Measurements from ENCODE around the gene MAPK1.

Gene MAPK1

DNA sequence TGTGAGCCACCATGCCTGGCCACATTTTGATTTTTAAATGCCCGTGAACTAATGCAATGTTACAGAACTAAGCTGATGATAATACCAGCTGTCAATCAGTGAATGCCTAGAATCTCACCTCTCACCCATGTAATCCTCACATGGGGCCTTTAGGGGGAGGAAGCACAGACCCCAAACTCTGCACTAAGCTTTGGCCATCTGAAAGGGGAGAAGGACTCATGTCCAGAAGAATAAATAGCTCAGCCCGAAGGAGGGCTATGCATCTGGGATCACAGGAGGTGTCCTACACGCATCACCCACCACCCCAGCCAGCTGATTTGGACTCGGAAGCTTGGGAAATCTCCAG lies 95.8 kb downstream of the MAPK1 start:
- TF ChIP-seq, protein P1, sequence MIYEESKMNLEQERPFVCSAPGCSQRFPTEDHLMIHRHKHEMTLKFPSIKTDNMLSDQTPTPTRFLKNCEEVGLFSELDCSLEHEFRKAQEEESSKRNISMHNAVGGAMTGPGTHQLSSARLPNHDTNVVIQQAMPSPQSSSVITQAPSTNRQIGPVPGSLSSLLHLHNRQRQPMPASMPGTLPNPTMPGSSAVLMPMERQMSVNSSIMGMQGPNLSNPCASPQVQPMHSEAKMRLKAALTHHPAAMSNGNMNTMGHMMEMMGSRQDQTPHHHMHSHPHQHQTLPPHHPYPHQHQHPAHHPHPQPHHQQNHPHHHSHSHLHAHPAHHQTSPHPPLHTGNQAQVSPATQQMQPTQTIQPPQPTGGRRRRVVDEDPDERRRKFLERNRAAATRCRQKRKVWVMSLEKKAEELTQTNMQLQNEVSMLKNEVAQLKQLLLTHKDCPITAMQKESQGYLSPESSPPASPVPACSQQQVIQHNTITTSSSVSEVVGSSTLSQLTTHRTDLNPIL (CRISPR knock-in tag; IDR thresholded peaks at IDR 0.05; ENCODE audit: low read depth): no peak
- TF ChIP-seq ISL1 (CRISPR knock-in tag; IDR thresholded peaks at IDR 0.05) (no peak), ZNF8 (CRISPR knock-in tag; IDR thresholded peaks at IDR 0.05) (no peak), ARNTL (CRISPR knock-in tag; IDR thresholded peaks at IDR 0.05; ENCODE audit: borderline replicate concordance, low read depth) (no peak), BACH2 (CRISPR knock-in tag; IDR thresholded peaks at IDR 0.05; ENCODE audit: borderline replicate concordance) (no peak), CSDC2 (CRISPR knock-in tag; IDR thresholded peaks at IDR 0.05) (no peak), TCF4 (CRISPR knock-in tag; IDR thresholded peaks at IDR 0.05; ENCODE audit: borderline replicate concordance) (no peak), ESRRG (CRISPR knock-in tag; IDR thresholded peaks at IDR 0.05) (no peak), PPARA (CRISPR knock-in tag; IDR thresholded peaks at IDR 0.05; ENCODE audit: borderline replicate concordance) (no peak), GLIS3 (CRISPR knock-in tag; IDR thresholded peaks at IDR 0.05) (no peak), ZC3H10 (CRISPR knock-in tag; IDR thresholded peaks at IDR 0.05) (no peak), OSR1 (CRISPR knock-in tag; IDR thresholded peaks at IDR 0.05) (no peak)
- TF ChIP-seq, protein P2, sequence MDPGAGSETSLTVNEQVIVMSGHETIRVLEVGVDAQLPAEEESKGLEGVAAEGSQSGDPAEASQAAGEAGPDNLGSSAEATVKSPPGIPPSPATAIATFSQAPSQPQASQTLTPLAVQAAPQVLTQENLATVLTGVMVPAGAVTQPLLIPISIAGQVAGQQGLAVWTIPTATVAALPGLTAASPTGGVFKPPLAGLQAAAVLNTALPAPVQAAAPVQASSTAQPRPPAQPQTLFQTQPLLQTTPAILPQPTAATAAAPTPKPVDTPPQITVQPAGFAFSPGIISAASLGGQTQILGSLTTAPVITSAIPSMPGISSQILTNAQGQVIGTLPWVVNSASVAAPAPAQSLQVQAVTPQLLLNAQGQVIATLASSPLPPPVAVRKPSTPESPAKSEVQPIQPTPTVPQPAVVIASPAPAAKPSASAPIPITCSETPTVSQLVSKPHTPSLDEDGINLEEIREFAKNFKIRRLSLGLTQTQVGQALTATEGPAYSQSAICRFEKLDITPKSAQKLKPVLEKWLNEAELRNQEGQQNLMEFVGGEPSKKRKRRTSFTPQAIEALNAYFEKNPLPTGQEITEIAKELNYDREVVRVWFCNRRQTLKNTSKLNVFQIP (CRISPR knock-in tag; IDR thresholded peaks at IDR 0.05; ENCODE audit: borderline replicate concordance, low read depth): no peak
- no peak for ATAC-seq

DNA sequence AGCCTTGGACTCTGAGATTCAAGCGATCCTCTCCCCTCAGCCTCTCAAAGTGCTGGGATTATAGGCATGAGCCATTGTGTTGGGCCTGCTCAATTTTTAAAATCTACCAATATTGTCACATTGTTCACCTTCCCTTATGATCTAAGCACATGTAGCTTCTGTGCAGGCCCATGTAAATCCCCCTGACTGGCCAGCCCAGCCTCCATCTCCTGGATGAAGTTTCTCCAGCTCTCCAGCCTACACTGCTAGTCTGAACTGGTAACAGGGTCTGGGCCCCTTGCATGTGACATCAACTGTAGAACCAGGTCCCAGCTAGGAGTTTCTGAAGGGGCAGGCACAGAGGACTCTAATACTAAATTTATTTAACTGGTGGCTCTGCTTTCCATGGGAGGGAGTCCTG lies 99.0 kb downstream of the MAPK1 start:
- TF ChIP-seq ZNF565 (CRISPR knock-in tag; conservative IDR thresholded peaks at IDR 0.05; ENCODE audit: low read depth) (no peak), ZFP3 (CRISPR knock-in tag; IDR thresholded peaks at IDR 0.05) (no peak)
- ATAC-seq: no peak

DNA sequence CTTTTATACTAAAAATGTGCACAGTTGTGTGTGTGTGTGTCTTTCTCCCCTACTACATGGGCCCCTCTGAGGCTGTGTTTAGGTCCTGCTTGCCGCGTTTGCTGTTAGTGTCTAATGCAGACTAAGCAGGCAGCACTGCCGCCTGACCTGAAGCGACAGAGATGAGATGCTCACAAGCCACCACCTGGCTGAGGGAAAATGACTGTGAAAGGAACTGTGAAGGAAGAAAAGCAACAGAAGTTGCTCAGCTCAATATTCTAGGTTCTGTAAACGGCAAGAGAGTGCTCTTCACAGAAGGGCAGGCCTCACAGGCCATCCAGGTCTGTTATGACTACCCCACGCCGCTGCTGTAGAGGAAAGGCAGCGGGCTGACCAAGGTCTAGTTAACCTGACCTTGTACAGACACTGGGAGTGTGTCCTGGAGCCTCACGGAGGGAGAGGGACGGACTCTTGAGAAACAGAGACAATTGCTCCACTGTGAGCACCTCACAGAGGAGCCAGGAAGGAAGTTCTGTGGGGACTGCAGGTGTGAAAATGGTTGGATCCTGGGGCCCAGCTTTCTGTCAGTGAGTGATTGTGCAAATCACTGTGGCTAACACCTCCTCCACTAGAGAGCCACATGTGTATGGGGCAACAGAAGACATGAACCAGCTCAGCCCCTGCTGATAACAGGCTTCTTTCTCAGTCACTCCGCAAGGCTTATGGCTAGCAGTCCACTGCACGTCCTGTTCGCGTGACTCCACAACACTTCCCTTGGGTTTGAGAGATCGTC lies 100.6 kb downstream of the MAPK1 start:
- TF ChIP-seq, protein P1 (CRISPR knock-in tag; IDR thresholded peaks at IDR 0.05; ENCODE audit: low read depth): no peak
- no peak for TF ChIP-seq ISL1 (CRISPR knock-in tag; IDR thresholded peaks at IDR 0.05)
- TF ChIP-seq, protein P3, sequence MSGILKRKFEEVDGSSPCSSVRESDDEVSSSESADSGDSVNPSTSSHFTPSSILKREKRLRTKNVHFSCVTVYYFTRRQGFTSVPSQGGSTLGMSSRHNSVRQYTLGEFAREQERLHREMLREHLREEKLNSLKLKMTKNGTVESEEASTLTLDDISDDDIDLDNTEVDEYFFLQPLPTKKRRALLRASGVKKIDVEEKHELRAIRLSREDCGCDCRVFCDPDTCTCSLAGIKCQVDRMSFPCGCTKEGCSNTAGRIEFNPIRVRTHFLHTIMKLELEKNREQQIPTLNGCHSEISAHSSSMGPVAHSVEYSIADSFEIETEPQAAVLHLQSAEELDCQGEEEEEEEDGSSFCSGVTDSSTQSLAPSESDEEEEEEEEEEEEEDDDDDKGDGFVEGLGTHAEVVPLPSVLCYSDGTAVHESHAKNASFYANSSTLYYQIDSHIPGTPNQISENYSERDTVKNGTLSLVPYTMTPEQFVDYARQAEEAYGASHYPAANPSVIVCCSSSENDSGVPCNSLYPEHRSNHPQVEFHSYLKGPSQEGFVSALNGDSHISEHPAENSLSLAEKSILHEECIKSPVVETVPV (CRISPR knock-in tag; IDR thresholded peaks at IDR 0.05): no peak
- no peak for TF ChIP-seq ESRRG (CRISPR knock-in tag; IDR thresholded peaks at IDR 0.05)
- no peak for ATAC-seq

DNA sequence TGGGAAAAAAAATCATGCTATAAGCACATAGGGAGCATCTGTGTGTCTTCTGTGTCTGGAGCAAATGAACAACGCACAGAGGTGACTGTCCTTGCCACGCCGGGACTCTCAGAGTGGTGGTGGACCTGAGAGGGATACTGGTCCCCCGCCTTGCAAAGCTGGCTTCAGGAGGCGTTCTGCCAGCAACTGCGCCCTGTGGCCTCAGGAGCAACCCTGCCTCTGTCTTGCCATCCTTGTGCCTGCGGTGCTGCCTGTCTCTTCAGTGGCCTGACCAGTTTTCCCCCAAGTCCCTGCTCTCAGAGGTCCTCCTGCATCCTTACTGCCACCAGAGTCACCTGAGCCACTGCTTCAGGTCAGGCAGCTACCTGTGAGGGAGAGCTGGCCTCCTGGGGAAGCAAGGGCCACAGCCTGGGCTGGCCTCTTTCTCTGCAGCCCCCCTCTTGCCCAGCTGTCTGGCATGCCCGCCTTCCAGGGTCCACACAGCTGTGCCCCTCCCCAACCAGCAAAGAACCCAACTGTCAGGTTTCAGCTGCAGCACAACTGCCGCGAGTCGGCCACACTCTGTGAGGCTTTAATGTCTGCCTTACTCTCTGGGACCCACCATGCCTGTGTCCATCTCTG lies 101.4 kb downstream of the MAPK1 start:
- ATAC-seq: no peak
- TF ChIP-seq ZC3H10 (CRISPR knock-in tag; IDR thresholded peaks at IDR 0.05): no peak
- TF ChIP-seq ZNF70 (CRISPR knock-in tag; IDR thresholded peaks at IDR 0.05): no peak
- no peak for TF ChIP-seq CSDC2 (CRISPR knock-in tag; IDR thresholded peaks at IDR 0.05)
- no peak for TF ChIP-seq ZFP30 (CRISPR knock-in tag; IDR thresholded peaks at IDR 0.05)
- TF ChIP-seq BACH2 (CRISPR knock-in tag; IDR thresholded peaks at IDR 0.05; ENCODE audit: borderline replicate concordance): no peak
- TF ChIP-seq ZNF8 (CRISPR knock-in tag; IDR thresholded peaks at IDR 0.05): no peak
- TF ChIP-seq, protein P1 (CRISPR knock-in tag; IDR thresholded peaks at IDR 0.05; ENCODE audit: low read depth): no peak
- TF ChIP-seq TCF4 (CRISPR knock-in tag; IDR thresholded peaks at IDR 0.05; ENCODE audit: borderline replicate concordance): no peak
- TF ChIP-seq, protein P3 (CRISPR knock-in tag; IDR thresholded peaks at IDR 0.05): no peak
- no peak for TF ChIP-seq SNAI2 (CRISPR knock-in tag; IDR thresholded peaks at IDR 0.05)
- TF ChIP-seq ISL1 (CRISPR knock-in tag; IDR thresholded peaks at IDR 0.05): no peak
- TF ChIP-seq ARNTL (CRISPR knock-in tag; IDR thresholded peaks at IDR 0.05; ENCODE audit: borderline replicate concordance, low read depth): no peak

Measured in SK-N-SH treated with all-trans-retinoic acid at 6 μM for 48 hours (cell line).